Measurements from ENCODE around the gene STAP2.

The STAP2 gene

GRCh38 chr19:4327877-4328242 lies 10.8 kb downstream of the STAP2 start:
- no peak for DNase-seq
- Mint-ChIP-seq H3K4me1 (peaks cover 47% of the 10 kb centered on the region), H3K9me3 (no peaks in the 10 kb centered on the region), H3K4me3 (peak overlapping the region; percentile 79 to 87), H3K27ac (peak overlapping the region in 1 of 2 donors; percentile 66), H3K27me3 (peaks cover 7% of the 10 kb centered on the region)
- ATAC-seq, result peak; percentile 25

- DNase-seq (peak; percentile 80 to 85), ATAC-seq (peak; percentile 54)
- Mint-ChIP-seq H3K9me3 (no peaks in the 10 kb centered on the region), H3K4me1 (peaks cover 47% of the 10 kb centered on the region), H3K27me3 (peaks cover 7% of the 10 kb centered on the region), H3K27ac (peak overlapping the region in 1 of 2 donors; percentile 48), H3K4me3 (peak overlapping the region; percentile 79 to 87)
These were observed 11.3 kb downstream of the STAP2 start for GRCh38 chr19:4327252-4327876.

GRCh38 chr19:4326837-4327251 lies 11.8 kb downstream of the STAP2 start:
- peaks cover 7% of the 10 kb centered on the region for H3K27me3 Mint-ChIP-seq
- H3K27ac Mint-ChIP-seq, result no peak overlapping the region
- no peak for ATAC-seq

DNA sequence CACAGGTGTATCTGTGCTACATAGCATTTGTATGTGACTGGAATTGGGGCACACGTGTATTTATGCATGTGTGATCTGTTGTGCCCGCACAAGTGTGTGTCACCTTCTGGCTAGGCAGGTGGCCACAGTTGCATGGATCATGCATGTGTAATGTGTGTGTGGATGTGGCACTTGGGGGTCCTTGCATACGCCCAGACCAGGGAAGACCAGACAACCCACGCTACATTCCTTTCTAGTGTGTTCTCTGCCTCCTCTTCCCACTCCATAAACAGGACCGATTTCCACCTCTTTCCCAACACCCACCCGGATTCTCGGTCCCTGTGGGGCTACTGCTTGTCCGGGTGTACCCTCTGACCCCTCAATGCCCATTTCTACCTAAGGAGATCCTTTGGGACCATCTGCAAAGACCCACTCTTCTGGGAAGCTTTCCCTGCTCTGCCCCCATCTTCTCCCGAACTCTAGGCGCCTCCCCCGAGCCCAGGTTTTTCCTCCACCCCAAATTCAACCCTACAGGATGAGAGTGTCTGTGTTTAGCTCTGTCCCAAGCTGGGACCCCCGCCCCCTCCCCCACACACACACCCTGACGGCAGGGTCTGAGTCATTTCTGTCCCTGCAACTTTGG lies 12.3 kb downstream of the STAP2 start:
- no peak for DNase-seq
- peaks cover 7% of the 10 kb centered on the region for H3K27me3 Mint-ChIP-seq
- H3K27ac Mint-ChIP-seq, result peak overlapping the region in 1 of 2 donors; percentile 27
- H3K4me1 Mint-ChIP-seq, result peaks cover 47% of the 10 kb centered on the region
- ATAC-seq, result no peak
- H3K4me3 Mint-ChIP-seq, result peak overlapping the region; percentile 72 to 87
- peaks cover 0 to 10% of the 10 kb centered on the region in 2 donors for H3K9me3 Mint-ChIP-seq

More at GRCh38 chr19:4326837-4327251, 11.8 kb downstream of the STAP2 start:
- H3K4me1 Mint-ChIP-seq, result peaks cover 47% of the 10 kb centered on the region
- peak overlapping the region; percentile 79 to 87 for H3K4me3 Mint-ChIP-seq
- peaks cover 0 to 4% of the 10 kb centered on the region in 2 donors for H3K9me3 Mint-ChIP-seq
- no peak for DNase-seq

- peaks cover 7% of the 10 kb centered on the region for H3K27me3 Mint-ChIP-seq
These were observed 14.4 kb downstream of the STAP2 start for GRCh38 chr19:4324228-4324627.

DNA sequence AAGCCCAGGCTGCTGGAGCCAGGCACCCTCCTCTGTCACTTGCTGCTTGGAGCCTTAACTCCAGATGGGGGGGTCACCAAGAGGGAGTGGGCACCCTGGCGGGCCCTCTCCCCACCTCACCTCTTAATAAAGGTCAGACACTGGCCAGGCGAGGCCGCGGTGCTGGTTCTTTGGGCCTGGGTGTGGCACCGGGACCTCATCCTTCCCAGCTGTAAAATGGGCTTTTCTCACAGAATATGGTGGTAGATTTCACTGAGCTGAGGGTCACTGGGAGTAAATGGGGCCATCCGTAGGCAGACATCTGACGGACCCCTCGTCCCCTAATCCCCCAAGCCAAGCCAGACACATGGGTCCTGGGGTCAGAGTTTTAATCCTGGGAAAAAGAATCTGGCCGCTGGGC lies 14.9 kb downstream of the STAP2 start:
- Mint-ChIP-seq H3K27me3 (peaks cover 7% of the 10 kb centered on the region), H3K4me3 (no peak overlapping the region), H3K9me3 (peaks cover 21 to 36% of the 10 kb centered on the region in 2 donors), H3K27ac (no peak overlapping the region), H3K4me1 (peaks cover 32% of the 10 kb centered on the region)
- no peak for DNase-seq
- no peak for ATAC-seq

More at GRCh38 chr19:4324228-4324627, 14.4 kb downstream of the STAP2 start:
- no peak for DNase-seq
- Mint-ChIP-seq H3K9me3 (peaks cover 16 to 30% of the 10 kb centered on the region in 2 donors), H3K4me1 (peaks cover 35% of the 10 kb centered on the region), H3K27ac (no peak overlapping the region), H3K4me3 (no peak overlapping the region)
- no peak for ATAC-seq

- Mint-ChIP-seq H3K4me1 (peaks cover 26% of the 10 kb centered on the region), H3K27ac (no peak overlapping the region), H3K27me3 (peaks cover 7% of the 10 kb centered on the region), H3K9me3 (peaks cover 23 to 38% of the 10 kb centered on the region in 2 donors), H3K4me3 (no peak overlapping the region)
- ATAC-seq (no peak), DNase-seq (no peak)
These were observed 15.5 kb downstream of the STAP2 start for GRCh38 chr19:4322942-4323665.

- Mint-ChIP-seq H3K4me1 (peaks cover 3% of the 10 kb centered on the region), H3K9me3 (peaks cover 23 to 38% of the 10 kb centered on the region in 2 donors), H3K27ac (no peak overlapping the region), H3K27me3 (no peaks in the 10 kb centered on the region), H3K4me3 (no peak overlapping the region)
- ATAC-seq (no peak), DNase-seq (no peak)
These were observed 18.2 kb downstream of the STAP2 start for GRCh38 chr19:4320419-4320818.

DNA sequence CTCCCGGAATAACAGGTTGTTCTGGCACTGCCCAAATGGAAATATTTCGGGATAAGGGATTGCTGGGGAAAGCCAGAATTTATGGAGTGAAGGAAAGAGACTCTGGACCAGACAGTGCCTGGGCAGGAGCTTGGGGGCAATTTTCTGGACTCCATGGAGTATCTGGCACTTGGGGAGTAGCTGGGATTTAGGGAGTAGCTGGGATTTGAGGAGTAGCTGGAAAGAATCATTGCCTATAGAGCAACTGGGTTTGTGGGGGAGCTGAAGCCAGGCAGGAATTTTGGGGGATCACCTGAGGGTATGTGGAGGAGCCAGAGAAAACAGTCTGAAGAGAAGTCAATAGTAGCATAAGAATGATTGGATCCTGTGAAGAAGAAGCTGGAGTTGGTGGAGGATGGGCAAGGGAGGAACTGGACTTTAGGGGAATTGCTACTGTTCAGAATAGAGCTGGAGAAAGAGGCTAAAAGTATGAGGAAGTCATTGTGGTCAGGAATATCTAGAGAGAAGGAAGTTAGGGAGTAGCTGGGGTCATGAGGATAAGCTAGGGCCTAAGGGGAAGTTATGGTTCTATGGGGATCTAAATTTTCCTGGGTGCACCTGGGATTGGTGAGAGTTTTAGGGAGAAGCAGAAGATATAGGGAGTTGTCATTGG lies 19.4 kb downstream of the STAP2 start:
- ATAC-seq (no peak), DNase-seq (no peak)
- Mint-ChIP-seq H3K27me3 (no peaks in the 10 kb centered on the region), H3K27ac (peak overlapping the region in 1 of 2 donors; percentile 14), H3K4me1 (no peaks in the 10 kb centered on the region), H3K9me3 (peaks cover 23 to 38% of the 10 kb centered on the region in 2 donors), H3K4me3 (no peak overlapping the region)

DNA sequence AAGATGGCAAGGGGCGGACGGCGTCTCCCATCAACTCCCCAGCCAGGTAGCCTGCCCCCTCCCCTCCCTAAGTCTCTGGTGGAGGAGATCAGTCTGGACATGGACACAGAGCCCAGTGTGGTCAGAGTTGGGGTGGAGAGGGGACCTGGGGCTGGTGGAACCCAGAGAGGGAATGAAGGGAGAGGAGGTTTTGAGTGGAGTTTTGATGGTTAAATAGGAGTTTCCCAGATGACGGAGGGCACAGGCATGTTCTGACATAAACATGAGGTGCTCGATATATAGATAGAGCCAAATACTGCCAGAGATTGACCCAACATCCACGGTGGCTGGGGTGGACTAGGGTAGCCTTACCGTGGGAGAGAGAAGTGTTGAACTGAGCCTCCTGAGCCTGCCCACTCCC lies 20.2 kb downstream of the STAP2 start:
- Mint-ChIP-seq H3K27me3 (no peaks in the 10 kb centered on the region), H3K4me3 (no peak overlapping the region), H3K9me3 (peaks cover 23 to 38% of the 10 kb centered on the region in 2 donors), H3K4me1 (no peaks in the 10 kb centered on the region), H3K27ac (no peak overlapping the region)
- no peak for DNase-seq
- no peak for ATAC-seq

- Mint-ChIP-seq H3K4me1 (no peaks in the 10 kb centered on the region), H3K27ac (no peak overlapping the region), H3K9me3 (peaks cover 23 to 35% of the 10 kb centered on the region in 2 donors), H3K27me3 (no peaks in the 10 kb centered on the region), H3K4me3 (no peak overlapping the region)
- ATAC-seq, result no peak
- DNase-seq, result no peak
These were observed 21.7 kb downstream of the STAP2 start for GRCh38 chr19:4316956-4317355.

DNA sequence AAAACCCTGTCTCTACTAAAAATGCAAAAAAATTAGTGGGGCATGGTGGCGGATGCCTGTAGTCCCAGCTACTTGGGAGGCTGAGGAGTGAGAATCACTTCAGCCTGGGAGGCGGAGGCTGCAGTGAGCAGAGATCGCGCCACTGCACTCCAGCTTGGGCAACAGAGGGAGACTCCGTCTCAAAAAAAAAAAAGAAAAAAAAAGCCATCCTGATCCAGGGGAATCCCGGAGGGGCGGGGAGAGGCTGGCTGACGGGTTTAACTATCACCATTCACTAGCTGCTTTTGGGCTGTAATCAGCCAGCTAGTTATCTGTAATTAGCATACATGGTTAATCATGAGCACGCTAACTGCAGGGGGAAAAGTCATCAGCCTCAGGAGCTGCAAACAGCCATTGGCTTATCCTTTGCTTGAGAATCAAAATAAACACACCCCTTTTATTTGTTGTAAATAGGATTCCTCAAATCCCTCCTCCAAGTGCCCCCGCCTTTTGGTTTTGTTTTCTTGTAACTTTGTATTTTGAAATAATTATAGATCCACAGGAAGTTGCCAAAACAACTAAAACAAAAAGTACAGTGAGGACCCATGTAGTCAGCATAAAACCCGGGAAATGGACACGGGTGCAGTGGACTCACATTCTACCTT lies 24.7 kb downstream of the STAP2 start:
- Mint-ChIP-seq H3K9me3 (peaks cover 5% of the 10 kb centered on the region in 2 donors), H3K4me1 (no peaks in the 10 kb centered on the region)
- no peak for DNase-seq

GRCh38 chr19:4310247-4311121 lies 28.1 kb downstream of the STAP2 start:
- Mint-ChIP-seq H3K9me3 (no peaks in the 10 kb centered on the region), H3K27ac (no peak overlapping the region), H3K27me3 (no peaks in the 10 kb centered on the region), H3K4me1 (peaks cover 4% of the 10 kb centered on the region), H3K4me3 (no peak overlapping the region)
- DNase-seq, result peak in 1 of 2 donors; percentile 23
- ATAC-seq, result no peak

More for the DNA sequence above, 24.7 kb downstream of the STAP2 start:
- ATAC-seq, result no peak
- peak overlapping the region in 1 of 2 donors; percentile 82 for H3K27ac Mint-ChIP-seq
- no peaks in the 10 kb centered on the region for H3K27me3 Mint-ChIP-seq
- H3K4me3 Mint-ChIP-seq, result no peak overlapping the region

GRCh38 chr19:4305659-4306058 lies 33.0 kb downstream of the STAP2 start:
- no peak overlapping the region for H3K27ac Mint-ChIP-seq
- ATAC-seq (no peak), DNase-seq (no peak)
- peaks cover 44% of the 10 kb centered on the region for H3K4me1 Mint-ChIP-seq
- H3K27me3 Mint-ChIP-seq, result no peaks in the 10 kb centered on the region
- peak overlapping the region; percentile 81 to 89 for H3K4me3 Mint-ChIP-seq
- H3K9me3 Mint-ChIP-seq, result no peaks in the 10 kb centered on the region
